ENCODE data around the gene AZGP1. TPM values are rescaled to one million over a fixed set of nuclear protein-coding genes. Genes with fewer than 3 reads are reported as not detected.

The AZGP1 gene
- total and polyA plus RNA-seq, 2 of the 13 experiments (the other 11 are each of a cell fraction or from before 2014, with no cell fraction given) = 93.8 to 229 TPM

DNA sequence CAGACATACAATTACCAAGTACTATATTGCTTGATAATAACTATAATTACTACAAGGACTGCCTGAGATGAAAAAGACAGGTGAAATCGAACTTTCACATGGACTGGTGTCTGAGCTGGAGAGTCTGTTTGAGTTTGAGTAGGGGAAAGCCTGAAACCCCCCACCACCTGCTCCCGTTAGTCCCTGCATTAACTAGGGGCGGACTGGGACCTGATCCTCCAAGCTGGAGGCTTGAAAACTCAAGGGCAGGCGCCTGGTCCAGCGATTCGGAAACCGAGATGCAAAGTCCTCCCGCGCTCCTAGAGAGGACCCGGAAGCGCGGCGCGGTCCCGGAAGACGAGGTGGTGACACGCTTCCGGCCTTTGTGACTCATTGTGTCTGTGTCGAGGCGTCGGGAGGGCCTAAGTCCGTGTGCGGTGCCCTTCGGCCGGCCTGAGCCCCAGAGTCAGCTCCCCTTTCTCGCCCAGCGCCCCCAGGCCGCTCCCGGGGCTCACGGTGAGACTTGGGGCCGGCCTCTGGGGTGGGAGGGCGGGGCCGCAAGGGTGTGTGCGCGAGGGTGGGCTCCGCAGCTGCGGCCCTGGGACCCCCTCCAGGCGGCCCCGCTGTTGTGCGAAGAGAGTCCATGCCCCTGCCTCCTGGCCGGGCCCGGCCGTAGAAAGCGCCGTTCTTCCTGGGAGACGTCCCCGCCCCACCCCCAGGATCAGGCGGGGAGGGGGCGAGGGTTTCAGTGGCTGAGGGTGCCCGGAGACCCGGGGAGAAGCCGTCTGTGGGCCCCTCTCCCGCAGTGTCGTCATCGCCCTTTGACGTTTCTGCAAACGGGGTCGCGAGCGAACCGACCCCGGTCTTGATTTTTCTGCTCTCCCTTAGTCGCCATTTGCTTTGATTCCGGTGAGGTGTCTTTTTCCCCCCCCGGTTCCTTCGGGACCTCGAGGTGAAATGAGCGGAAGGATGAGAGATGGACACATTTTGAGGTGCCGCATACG lies 39.7 kb upstream of the AZGP1 start, which contains the start of gene ZKSCAN1 (continued):
- TF ChIP-seq, protein P1, sequence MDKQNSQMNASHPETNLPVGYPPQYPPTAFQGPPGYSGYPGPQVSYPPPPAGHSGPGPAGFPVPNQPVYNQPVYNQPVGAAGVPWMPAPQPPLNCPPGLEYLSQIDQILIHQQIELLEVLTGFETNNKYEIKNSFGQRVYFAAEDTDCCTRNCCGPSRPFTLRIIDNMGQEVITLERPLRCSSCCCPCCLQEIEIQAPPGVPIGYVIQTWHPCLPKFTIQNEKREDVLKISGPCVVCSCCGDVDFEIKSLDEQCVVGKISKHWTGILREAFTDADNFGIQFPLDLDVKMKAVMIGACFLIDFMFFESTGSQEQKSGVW (CRISPR knock-in tag; IDR thresholded peaks at IDR 0.05; ENCODE audit: borderline replicate concordance) = no peak
- peak; percentile 74 for TF ChIP-seq ATF7-NPFF (CRISPR knock-in tag; IDR thresholded peaks at IDR 0.05; ENCODE audit: low read depth)
- no peak for TF ChIP-seq ZNF557 (CRISPR knock-in tag; IDR thresholded peaks at IDR 0.05)
- TF ChIP-seq HOXD1 (CRISPR knock-in tag; IDR thresholded peaks at IDR 0.05) = peak; percentile 49; the same call in 1 of the 2 replicates
- peak; percentile 44; the same call in 1 of the 2 replicates for TF ChIP-seq ZNF546 (CRISPR knock-in tag; conservative IDR thresholded peaks at IDR 0.05)
- TF ChIP-seq ZMYM3 (CRISPR knock-in tag; IDR thresholded peaks at IDR 0.05) = no peak
- no peak for TF ChIP-seq ZNF44 (CRISPR knock-in tag; IDR thresholded peaks at IDR 0.05)
- peak; percentile 92 for TF ChIP-seq SALL2 (CRISPR knock-in tag; IDR thresholded peaks at IDR 0.05)
- no peak for TF ChIP-seq LCORL (IDR thresholded peaks at IDR 0.05)
- no peak for TF ChIP-seq LCORL (CRISPR knock-in tag; IDR thresholded peaks at IDR 0.05)
- no peak for TF ChIP-seq DNMT3B (CRISPR knock-in tag; conservative IDR thresholded peaks at IDR 0.05)
- no peak for TF ChIP-seq TP53 (CRISPR knock-in tag; conservative IDR thresholded peaks at IDR 0.05)
- TF ChIP-seq, protein P2, sequence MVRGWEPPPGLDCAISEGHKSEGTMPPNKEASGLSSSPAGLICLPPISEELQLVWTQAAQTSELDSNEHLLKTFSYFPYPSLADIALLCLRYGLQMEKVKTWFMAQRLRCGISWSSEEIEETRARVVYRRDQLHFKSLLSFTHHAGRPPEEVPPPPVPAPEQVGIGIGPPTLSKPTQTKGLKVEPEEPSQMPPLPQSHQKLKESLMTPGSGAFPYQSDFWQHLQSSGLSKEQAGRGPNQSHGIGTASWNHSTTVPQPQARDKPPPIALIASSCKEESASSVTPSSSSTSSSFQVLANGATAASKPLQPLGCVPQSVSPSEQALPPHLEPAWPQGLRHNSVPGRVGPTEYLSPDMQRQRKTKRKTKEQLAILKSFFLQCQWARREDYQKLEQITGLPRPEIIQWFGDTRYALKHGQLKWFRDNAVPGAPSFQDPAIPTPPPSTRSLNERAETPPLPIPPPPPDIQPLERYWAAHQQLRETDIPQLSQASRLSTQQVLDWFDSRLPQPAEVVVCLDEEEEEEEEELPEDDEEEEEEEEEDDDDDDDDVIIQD (CRISPR knock-in tag; IDR thresholded peaks at IDR 0.05; ENCODE audit: low read depth) = no peak
- TF ChIP-seq, protein P3, sequence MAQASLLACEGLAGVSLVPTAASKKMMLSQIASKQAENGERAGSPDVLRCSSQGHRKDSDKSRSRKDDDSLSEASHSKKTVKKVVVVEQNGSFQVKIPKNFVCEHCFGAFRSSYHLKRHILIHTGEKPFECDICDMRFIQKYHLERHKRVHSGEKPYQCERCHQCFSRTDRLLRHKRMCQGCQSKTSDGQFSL (CRISPR knock-in tag; IDR thresholded peaks at IDR 0.05) = no peak
- TF ChIP-seq ESRRA (CRISPR knock-in tag; IDR thresholded peaks at IDR 0.05; ENCODE audit: low read depth) = 0 out of 2 replicates have a peak, but pooled peaks have one; percentile 40
- TF ChIP-seq ZNF33B (CRISPR knock-in tag; IDR thresholded peaks at IDR 0.05) = no peak
- TF ChIP-seq, protein P4, sequence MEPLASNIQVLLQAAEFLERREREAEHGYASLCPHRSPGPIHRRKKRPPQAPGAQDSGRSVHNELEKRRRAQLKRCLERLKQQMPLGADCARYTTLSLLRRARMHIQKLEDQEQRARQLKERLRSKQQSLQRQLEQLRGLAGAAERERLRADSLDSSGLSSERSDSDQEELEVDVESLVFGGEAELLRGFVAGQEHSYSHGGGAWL (CRISPR knock-in tag; IDR thresholded peaks at IDR 0.05) = no peak
- no peak for TF ChIP-seq WIZ (CRISPR knock-in tag; IDR thresholded peaks at IDR 0.05)
- TF ChIP-seq ZNF883 (CRISPR knock-in tag; IDR thresholded peaks at IDR 0.05; ENCODE audit: not compliant biosample characterization) = no peak
- no peak for TF ChIP-seq ZNF282 (IDR thresholded peaks at IDR 0.05; ENCODE audit: partially characterized antibody)
- TF ChIP-seq, protein P5, sequence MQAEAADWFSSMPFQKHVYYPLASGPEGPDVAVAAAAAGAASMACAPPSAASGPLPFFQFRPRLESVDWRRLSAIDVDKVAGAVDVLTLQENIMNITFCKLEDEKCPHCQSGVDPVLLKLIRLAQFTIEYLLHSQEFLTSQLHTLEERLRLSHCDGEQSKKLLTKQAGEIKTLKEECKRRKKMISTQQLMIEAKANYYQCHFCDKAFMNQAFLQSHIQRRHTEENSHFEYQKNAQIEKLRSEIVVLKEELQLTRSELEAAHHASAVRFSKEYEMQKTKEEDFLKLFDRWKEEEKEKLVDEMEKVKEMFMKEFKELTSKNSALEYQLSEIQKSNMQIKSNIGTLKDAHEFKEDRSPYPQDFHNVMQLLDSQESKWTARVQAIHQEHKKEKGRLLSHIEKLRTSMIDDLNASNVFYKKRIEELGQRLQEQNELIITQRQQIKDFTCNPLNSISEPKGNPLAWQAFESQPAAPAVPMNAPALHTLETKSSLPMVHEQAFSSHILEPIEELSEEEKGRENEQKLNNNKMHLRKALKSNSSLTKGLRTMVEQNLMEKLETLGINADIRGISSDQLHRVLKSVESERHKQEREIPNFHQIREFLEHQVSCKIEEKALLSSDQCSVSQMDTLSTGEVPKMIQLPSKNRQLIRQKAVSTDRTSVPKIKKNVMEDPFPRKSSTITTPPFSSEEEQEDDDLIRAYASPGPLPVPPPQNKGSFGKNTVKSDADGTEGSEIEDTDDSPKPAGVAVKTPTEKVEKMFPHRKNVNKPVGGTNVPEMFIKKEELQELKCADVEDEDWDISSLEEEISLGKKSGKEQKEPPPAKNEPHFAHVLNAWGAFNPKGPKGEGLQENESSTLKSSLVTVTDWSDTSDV (CRISPR knock-in tag; IDR thresholded peaks at IDR 0.05) = no peak
- TF ChIP-seq BRCA1 (CRISPR knock-in tag; IDR thresholded peaks at IDR 0.05) = peak; percentile 44; the same call in 1 of the 2 replicates

Measured in HepG2 (cell line).